Activated T-cell treated with anti-CD3 and anti-CD28 coated beads, Interleukin-2, amount 50 U/mL, for 24 hours (primary cell): ENCODE data around the gene NPHS1.
"Not testable (repeated sequence)": the region's sequence is repeated elsewhere in the genome, so short reads cannot be mapped to it uniquely, and the experiment has no call there.

ENCODE experiments used
- DNase-seq: peaks from one replicate; pipeline ENCODE4 v3.0.0-alpha.2; 2020
- H3K27ac Mint-ChIP-seq: 2 replicates; pipeline ENCODE4 v1.8.0; 2020; ENCODE audit warnings: mild to moderate bottlenecking, mixed read lengths
- H3K27me3 Mint-ChIP-seq: 2 replicates; pipeline ENCODE4 v1.8.0; 2020; ENCODE audit warnings: mixed read lengths
- H3K36me3 Mint-ChIP-seq: 2 replicates; pipeline ENCODE4 v1.8.0; 2020; ENCODE audit warnings: low read depth, mixed read lengths
- H3K4me1 Mint-ChIP-seq: 2 replicates; pipeline ENCODE4 v1.8.0; 2020; ENCODE audit warnings: low read depth, mixed read lengths
- H3K4me3 Mint-ChIP-seq: 2 replicates; pipeline ENCODE4 v1.8.0; 2020; ENCODE audit warnings: mild to moderate bottlenecking, moderate library complexity, mixed read lengths
- H3K9me3 Mint-ChIP-seq: 2 replicates; pipeline ENCODE4 v1.8.0; 2020; ENCODE audit warnings: mixed read lengths

Gene NPHS1, protein sequence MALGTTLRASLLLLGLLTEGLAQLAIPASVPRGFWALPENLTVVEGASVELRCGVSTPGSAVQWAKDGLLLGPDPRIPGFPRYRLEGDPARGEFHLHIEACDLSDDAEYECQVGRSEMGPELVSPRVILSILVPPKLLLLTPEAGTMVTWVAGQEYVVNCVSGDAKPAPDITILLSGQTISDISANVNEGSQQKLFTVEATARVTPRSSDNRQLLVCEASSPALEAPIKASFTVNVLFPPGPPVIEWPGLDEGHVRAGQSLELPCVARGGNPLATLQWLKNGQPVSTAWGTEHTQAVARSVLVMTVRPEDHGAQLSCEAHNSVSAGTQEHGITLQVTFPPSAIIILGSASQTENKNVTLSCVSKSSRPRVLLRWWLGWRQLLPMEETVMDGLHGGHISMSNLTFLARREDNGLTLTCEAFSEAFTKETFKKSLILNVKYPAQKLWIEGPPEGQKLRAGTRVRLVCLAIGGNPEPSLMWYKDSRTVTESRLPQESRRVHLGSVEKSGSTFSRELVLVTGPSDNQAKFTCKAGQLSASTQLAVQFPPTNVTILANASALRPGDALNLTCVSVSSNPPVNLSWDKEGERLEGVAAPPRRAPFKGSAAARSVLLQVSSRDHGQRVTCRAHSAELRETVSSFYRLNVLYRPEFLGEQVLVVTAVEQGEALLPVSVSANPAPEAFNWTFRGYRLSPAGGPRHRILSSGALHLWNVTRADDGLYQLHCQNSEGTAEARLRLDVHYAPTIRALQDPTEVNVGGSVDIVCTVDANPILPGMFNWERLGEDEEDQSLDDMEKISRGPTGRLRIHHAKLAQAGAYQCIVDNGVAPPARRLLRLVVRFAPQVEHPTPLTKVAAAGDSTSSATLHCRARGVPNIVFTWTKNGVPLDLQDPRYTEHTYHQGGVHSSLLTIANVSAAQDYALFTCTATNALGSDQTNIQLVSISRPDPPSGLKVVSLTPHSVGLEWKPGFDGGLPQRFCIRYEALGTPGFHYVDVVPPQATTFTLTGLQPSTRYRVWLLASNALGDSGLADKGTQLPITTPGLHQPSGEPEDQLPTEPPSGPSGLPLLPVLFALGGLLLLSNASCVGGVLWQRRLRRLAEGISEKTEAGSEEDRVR (N-terminal part only)

DNA sequence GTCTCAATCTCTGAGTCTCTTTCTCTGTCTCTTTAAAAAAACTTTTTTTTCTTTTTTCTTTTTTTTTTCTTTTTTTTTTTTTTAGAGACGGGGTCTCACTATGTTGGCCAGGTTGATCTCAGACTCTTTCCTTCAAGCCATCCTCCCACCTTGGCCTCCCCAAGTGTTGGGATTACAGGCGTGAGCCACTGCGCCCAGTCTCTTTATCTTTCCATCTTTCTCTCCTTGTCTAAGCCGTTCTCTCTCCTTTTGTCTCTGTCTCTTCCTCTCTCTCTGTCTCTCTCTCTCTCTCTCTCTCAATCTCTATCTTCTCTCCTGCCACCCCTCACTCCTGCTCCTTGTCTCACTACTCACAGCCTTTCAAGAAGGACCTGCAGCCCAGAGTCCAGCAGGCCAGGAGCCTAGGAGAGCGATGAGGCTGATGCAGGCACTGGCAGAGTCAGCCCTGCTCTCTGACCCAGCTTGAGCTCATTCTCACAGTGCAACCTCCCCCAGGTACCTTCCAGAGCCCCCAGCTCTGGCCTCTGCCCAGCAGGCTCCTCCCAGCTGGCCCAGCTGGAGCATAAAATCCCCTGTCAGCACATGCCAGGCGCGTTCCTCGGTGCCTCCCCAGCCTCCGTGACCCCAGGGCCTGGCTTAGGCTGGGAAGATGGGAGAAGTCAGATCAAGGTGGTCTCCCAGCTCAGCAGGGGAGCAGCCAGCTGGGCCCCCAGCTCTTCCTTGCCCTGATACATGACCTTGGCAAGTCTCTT lies at the start of gene NPHS1:
Gene NPHS1 (minus strand): TSS at position 476 of the 752 bp plus-strand sequence. CDS start 667 bp downstream, outside the sequence.
- Mint-ChIP-seq H3K4me1 (peaks cover 11% of the 10 kb centered on the region), H3K27ac (no peak within 1 kb of the TSS), H3K9me3 (no peaks in the 10 kb centered on the region), H3K36me3 (no peaks in the 10 kb centered on the region), H3K4me3 (no peak within 1 kb of the TSS), H3K27me3 (peaks cover 71% of the 10 kb centered on the region)
- no peak for DNase-seq

DNA sequence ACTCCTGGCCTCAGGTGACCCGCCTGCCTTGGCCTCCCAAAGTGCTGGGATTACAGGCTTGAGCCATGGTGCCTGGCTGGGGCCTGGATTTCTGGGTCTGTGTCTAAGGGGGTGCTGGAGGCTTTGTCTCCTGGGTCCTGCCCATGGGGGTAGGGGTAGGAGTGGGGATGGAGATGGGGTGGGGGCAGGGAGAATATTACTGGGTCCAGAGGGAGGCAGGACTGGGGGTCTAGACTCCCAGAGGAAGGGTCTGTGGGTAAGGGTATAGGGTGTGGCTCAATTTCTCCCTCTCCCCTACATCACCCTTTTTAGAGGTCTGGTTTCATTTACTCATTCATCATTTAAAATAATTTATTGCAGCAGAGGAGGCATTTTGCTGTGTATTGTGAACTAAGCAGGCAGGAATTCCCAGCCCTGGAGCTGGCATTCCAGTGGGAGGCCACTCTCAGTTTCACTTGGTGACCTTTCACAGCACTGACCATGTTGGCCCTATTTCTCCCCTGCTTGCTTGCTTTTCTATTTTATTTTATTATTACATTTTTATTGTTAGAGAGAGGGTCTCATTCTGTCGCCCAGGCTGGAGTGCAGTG lies 48.8 kb upstream of the NPHS1 start:
- H3K36me3 Mint-ChIP-seq: peaks cover 43% of the 10 kb centered on the region
- H3K27me3 Mint-ChIP-seq: no peaks in the 10 kb centered on the region
- peak overlapping the region; percentile 97 for H3K4me3 Mint-ChIP-seq
- DNase-seq: no peak
- peak overlapping the region; percentile 98 for H3K27ac Mint-ChIP-seq
- peaks cover 65% of the 10 kb centered on the region for H3K4me1 Mint-ChIP-seq
- no peaks in the 10 kb centered on the region for H3K9me3 Mint-ChIP-seq

DNA sequence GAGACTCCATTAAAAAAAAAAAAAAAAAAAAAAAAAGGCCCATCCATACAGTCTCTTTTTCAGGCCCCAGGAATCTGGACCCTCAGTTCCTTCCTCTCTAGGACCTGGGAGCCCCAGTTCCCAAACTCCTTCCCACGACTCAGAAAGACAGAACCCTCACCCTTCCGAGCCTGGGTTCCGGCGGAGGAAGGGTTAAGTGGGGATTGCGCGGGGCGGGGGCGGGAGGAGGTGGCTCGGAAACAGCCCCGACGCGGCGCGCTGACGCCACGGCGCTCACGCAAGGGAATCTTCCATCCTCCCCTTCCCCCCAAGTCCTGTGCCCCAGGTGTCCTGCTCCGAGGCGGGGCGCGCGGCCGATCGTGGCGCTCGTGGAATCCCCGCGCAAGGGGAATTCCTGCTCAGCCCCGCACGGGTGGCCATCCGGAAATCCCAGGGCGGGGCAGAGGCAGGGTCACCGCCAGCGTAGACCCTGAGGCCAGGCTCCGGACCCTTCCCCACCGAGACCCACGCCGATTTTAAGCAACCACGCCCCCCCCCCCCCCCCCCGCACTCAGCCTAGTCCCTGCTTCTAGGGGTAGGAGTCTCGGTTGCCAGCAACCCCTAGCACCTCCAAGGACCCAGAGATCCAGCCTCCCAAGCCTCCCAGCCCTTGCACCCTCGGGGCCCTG lies 47.4 kb upstream of the NPHS1 start:
- DNase-seq: peak; percentile 89
- Mint-ChIP-seq H3K36me3 (peaks cover 58% of the 10 kb centered on the region), H3K4me3 (peak overlapping the region; percentile 97), H3K27me3 (no peaks in the 10 kb centered on the region), H3K4me1 (peaks cover 68% of the 10 kb centered on the region), H3K9me3 (no peaks in the 10 kb centered on the region), H3K27ac (peak overlapping the region; percentile 98)

DNA sequence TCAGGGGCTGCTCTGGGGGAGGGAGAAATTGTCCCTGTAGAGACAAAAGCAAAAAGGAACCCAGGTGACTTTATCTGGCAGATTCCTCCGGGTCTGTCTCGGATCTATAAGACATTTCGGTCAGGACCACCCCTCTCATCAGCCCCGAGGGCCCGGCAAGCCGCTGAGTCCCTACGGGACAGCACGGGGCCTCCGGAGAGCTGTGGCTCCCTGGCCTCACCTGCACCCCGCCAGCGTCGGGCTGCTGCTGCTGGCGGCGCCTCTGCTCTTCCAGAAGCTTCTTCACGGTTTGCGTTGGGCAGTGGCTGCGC lies 46.1 kb upstream of the NPHS1 start:
- Mint-ChIP-seq H3K27ac (peak overlapping the region; percentile 98), H3K4me3 (peak overlapping the region; percentile 97), H3K4me1 (peaks cover 60% of the 10 kb centered on the region), H3K9me3 (no peaks in the 10 kb centered on the region), H3K36me3 (peaks cover 69% of the 10 kb centered on the region), H3K27me3 (no peaks in the 10 kb centered on the region)
- no peak for DNase-seq

DNA sequence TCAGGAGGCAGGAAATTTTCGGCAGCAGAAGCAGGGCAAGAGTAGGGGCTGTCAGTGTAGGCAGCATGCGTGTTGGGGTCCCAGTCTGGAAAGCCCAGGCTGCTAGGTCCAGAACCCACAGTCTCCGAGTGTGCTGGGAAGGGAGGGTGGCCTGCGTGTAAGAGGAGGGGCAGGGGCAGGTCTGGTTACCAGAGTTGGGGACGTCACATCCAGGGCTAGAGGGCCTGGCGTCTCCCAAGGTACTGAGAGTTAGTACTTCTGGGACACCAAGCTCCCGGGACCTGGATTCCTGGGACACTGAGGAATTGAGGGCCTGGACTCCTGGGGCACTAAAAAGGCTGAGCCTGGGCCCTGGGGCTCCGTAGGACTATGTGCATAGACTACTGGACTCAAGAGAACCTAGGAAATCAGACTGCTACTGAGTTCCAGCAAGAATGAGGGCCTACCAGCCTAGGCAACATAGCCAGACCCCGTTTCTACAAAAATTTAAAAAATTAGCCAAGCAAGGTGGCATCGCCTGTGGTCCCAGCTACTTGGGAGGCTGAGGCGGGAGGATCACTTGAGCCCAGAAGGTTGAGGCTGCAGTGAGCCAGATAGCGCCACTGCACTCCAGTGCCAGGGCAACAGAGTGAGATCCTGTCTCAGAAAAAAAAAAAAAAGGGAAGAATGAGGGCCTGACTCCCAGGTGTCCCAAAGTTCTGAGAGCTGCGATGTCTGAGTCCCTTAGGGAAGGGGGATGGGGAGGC lies 45.6 kb upstream of the NPHS1 start:
- H3K4me3 Mint-ChIP-seq: peak overlapping the region; percentile 97
- peaks cover 58% of the 10 kb centered on the region for H3K4me1 Mint-ChIP-seq
- no peak for DNase-seq
- no peaks in the 10 kb centered on the region for H3K27me3 Mint-ChIP-seq
- H3K27ac Mint-ChIP-seq: peak overlapping the region; percentile 98
- H3K9me3 Mint-ChIP-seq: no peaks in the 10 kb centered on the region
- H3K36me3 Mint-ChIP-seq: peaks cover 70% of the 10 kb centered on the region

DNA sequence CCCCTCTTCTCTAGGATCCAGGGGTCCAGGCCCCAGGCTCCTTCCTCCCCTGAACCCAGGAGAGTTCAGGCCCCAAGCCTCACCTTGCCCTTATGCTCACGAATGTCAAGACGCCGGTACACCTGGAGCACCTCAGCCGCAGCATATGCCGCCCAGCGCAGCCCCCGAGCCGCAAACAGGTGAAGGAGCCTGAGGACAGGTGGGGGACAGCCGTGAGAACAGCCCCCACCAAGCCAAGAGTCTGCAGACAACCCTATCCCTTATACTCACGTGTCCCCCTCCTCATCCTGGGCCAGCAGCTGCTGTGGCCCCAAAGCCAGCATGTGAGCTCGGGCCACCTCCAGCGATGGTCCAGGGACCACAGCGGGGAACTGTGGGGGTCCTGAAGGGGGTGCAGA lies 44.3 kb upstream of the NPHS1 start:
- no peak for DNase-seq
- Mint-ChIP-seq H3K27me3 (no peaks in the 10 kb centered on the region), H3K4me3 (peak overlapping the region; percentile 97), H3K36me3 (peaks cover 80% of the 10 kb centered on the region), H3K9me3 (no peaks in the 10 kb centered on the region), H3K27ac (peak overlapping the region; percentile 98), H3K4me1 (peaks cover 49% of the 10 kb centered on the region)

DNA sequence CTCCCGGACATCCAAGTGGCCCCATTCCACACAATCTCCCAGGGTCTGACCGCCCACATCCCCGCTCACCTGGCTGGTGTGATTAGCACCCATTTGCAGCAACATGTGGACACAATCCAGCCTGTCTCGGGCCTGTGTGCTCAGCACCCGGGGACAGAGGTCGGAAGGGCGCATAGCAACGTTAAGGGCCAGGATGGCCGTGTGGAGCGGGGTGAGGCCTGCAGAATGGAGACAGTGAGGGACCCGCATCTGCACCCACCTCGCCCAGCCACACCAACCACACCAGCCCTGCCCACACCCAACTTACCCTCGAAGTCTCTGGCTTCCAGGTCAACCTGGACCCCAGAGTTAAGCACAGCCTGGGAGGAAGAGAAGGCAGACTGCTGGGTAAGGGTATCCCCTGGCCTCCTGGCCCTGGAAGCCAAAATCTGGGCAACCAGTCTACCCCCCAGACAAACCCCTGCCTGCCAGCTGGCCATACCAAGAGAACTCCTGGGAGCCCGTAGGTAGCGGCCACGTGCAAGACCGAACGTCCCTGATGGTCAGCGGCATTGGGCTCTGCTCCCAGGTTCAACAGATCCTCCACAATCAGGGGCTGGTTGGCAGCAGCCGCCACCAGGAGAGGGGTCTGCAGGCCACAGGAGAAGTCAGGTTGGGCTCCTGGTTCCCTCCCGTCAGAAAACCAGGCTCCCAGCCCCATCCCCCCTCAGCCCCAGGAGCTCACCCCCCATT lies 43.8 kb upstream of the NPHS1 start:
- Mint-ChIP-seq H3K27me3 (no peaks in the 10 kb centered on the region), H3K27ac (peak overlapping the region; percentile 98), H3K4me1 (peaks cover 44% of the 10 kb centered on the region), H3K4me3 (peak overlapping the region; percentile 97), H3K36me3 (peaks cover 85% of the 10 kb centered on the region), H3K9me3 (no peaks in the 10 kb centered on the region)
- no peak for DNase-seq

DNA sequence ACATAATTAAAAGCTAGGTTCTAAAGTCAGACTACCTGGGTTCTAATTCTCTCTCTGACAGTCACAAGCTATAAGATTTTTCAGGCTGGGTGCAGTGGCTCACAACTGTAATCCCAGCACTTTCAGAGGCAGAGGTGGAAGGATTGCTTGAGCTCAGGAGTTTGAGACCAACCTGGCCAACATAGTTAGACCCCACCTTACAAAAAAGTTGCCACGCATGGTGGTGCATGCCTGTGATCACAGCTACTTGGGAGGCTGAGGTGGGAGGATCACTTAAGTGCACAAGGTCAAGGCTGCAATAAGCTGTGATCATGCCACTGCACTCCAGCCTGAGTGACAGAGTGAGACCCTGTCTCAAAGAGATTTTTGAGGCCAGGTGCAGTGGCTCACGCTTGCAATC lies 42.0 kb upstream of the NPHS1 start:
- no peak overlapping the region for H3K4me3 Mint-ChIP-seq
- H3K27ac Mint-ChIP-seq: peak overlapping the region; percentile 52
- H3K36me3 Mint-ChIP-seq: peaks cover 95% of the 10 kb centered on the region
- no peaks in the 10 kb centered on the region for H3K27me3 Mint-ChIP-seq
- DNase-seq: no peak
- peaks cover 43% of the 10 kb centered on the region for H3K4me1 Mint-ChIP-seq
- no peaks in the 10 kb centered on the region for H3K9me3 Mint-ChIP-seq

DNA sequence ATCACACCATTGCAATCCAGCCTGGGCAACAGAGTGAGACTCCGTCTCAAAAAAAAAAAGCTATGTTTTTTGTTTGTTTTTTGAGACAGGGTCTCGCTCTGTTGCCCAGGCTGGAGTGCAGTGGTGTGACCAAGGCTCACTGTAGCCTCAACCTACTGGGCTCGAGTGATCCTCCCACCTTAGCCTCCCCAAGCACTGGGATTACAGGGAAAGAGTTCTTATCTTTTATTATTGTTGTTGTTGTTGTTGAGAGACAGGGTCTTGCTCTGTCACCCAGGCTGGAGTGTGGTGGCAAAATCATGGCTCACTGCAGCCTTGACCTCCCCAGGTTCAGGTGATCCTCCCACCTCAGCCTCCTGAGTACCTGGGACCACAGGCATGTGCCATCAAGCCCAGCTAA lies 39.5 kb upstream of the NPHS1 start:
- not testable (repeated sequence) for H3K9me3 Mint-ChIP-seq, H3K4me3 Mint-ChIP-seq, DNase-seq, H3K27ac Mint-ChIP-seq, H3K27me3 Mint-ChIP-seq
- peaks cover 95% of the 10 kb centered on the region for H3K36me3 Mint-ChIP-seq
- H3K4me1 Mint-ChIP-seq: peaks cover 30% of the 10 kb centered on the region

DNA sequence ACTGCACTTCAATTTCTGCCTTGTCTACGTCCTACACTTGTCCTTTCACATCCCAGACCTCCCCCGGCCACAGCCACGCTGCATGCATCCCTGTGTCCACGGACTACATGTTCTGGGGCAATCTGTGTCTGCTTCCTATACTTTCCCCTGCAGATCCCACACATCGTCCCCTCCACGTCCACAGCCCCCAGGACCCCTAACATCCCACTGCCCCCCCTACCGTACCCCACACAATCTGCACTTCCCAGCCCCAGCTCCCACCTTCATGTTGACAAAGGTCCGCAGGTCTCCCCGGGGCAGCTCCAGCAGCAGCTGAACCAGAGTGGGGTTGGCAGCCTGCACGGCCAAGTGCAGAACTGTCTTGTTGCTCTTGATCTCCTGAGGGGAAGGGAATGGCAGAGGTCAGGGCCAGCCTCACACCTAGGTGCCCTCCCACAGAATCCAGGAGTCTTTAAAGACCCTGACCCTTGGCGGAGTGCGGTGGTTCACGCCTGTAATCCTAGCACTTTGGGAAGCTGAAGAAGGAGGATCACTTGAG lies 37.9 kb upstream of the NPHS1 start:
- H3K4me3 Mint-ChIP-seq: no peak overlapping the region
- H3K27ac Mint-ChIP-seq: peak overlapping the region; percentile 40
- peaks cover 92% of the 10 kb centered on the region for H3K36me3 Mint-ChIP-seq

DNA sequence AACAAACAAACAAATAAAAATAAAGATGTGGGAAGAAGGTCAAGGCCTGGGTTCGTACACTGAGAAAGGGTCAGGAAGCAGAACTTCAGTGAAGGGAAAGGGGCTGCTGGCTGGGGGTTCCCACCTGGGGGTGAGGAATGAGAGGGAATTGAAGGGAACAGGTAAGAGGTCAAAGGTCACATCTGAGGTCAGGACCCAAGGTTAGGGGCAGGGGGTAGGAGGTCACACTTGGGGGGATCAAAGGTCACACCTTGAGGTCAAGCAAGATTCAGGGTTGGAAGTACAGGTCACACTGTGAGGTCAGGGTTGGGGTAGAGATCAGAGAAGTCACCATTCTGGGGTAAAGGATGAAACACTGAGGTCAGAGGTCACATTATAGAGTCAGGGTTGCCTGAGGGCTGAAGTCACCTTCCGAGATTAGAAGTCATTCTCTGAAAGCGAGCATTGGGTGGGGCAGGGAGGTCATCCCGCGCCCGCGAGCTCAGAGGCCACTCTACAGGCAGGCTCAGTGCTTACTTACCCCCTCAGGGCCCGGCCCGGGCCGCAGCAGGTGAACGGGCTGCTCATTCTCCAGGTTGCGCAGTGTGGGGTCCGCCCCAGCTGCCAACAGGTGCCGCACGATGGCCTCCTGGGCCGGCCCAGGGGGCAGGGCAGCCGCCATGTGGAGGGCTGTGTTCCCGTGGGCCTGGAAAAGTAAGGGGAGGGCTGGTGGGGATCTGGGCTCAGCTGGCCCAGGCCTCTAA lies 37.2 kb upstream of the NPHS1 start:
- no peak for DNase-seq
- Mint-ChIP-seq H3K4me1 (peaks cover 18% of the 10 kb centered on the region), H3K27me3 (no peaks in the 10 kb centered on the region), H3K4me3 (no peak overlapping the region), H3K27ac (peak overlapping the region; percentile 53), H3K36me3 (peaks cover 87% of the 10 kb centered on the region), H3K9me3 (no peaks in the 10 kb centered on the region)

More for the DNA sequence above, 37.9 kb upstream of the NPHS1 start:
- no peaks in the 10 kb centered on the region for H3K27me3 Mint-ChIP-seq
- DNase-seq: no peak
- peaks cover 20% of the 10 kb centered on the region for H3K4me1 Mint-ChIP-seq
- H3K9me3 Mint-ChIP-seq: no peaks in the 10 kb centered on the region

DNA sequence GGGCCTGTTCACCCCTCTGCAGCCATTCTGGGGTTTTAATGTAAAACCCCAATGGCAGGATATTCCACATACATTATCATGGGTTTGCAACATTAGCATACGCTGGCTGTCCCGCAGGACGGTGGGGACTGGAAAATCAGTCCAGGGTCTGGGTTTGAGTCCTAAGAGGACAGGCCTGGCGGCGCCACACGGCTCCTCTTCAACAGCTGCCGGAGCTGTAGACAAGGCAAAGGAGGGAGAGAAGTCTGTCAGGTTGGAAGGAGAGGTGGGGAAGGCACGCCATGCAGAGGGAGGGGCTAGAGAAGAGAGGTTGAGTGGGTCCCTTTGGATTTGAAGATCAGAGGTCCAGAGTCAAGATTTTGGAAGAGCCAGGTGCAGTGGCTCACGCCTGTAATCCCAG lies 36.1 kb upstream of the NPHS1 start:
- DNase-seq: no peak
- H3K4me1 Mint-ChIP-seq: peaks cover 13% of the 10 kb centered on the region
- H3K9me3 Mint-ChIP-seq: no peaks in the 10 kb centered on the region
- H3K27ac Mint-ChIP-seq: peak overlapping the region; percentile 59
- H3K27me3 Mint-ChIP-seq: no peaks in the 10 kb centered on the region
- H3K36me3 Mint-ChIP-seq: peaks cover 75% of the 10 kb centered on the region
- no peak overlapping the region for H3K4me3 Mint-ChIP-seq
